K562 (cell line): ENCODE results near the gene CPEB1. TPM values are rescaled to one million over a fixed set of nuclear protein-coding genes. Genes with fewer than 3 reads are reported as not detected.

Experiments used
- ARNT ChIP-seq, 2 experiments: fragments of 450-650 bp; IDR thresholded peaks; 2 replicates each; pipeline ENCODE4 v1.6.1; 2016; ENCODE audit warnings: mild to moderate bottlenecking in 1 of 2
- BACH1 ChIP-seq: fragments of 200-800 bp; sonication (Bioruptor generic); IDR thresholded peaks from 2 replicates; pipeline ENCODE4 v1.6.1; 2016; ENCODE audit warnings: missing genetic modification characterization, missing compliant biosample characterization
- BHLHE40 ChIP-seq: IDR thresholded peaks from 2 replicates; pipeline ENCODE4 v1.6.1; 2011; ENCODE audit warnings: low read length, improper control_type of control experiment
- CBFA2T2 ChIP-seq: fragments of 450-650 bp; conservative IDR thresholded peaks from 2 replicates; pipeline ENCODE4 v1.6.1; 2017; ENCODE audit warnings: mild to moderate bottlenecking
- CBFA2T3 ChIP-seq: fragments of 450-650 bp; IDR thresholded peaks from 2 replicates; pipeline ENCODE4 v1.6.1; 2017
- GATA2 ChIP-seq: sonication (generic); formaldehyde crosslinking; IDR thresholded peaks from 2 replicates; pipeline ENCODE4 v1.4.0; 2020; ENCODE audit warnings: mild to moderate bottlenecking, missing genetic modification reagents
- JUN ChIP-seq, 2 experiments: sonication (generic) in 1 of 2; formaldehyde crosslinking in 1 of 2; IDR thresholded peaks; 2 replicates each; pipeline versions ENCODE4 v1.6.1 to v1.8.0; 2012 to 2022; ENCODE audit warnings: borderline replicate concordance in 2 of 2, mild to moderate bottlenecking in 2 of 2, improper control_type of control experiment in 1 of 2, low read depth in 1 of 2, low read length in 1 of 2, missing genetic modification reagents in 1 of 2
- JUND ChIP-seq, 2 experiments: IDR thresholded peaks; 2 replicates in 1 of 2; 3 replicates in 1 of 2; pipeline ENCODE4 v1.6.1; 2011; ENCODE audit warnings: borderline replicate concordance in 2 of 2, low read depth in 2 of 2, low read length in 2 of 2, improper control_type of control experiment in 1 of 2, missing biosample characterization in 1 of 2, missing genetic modification characterization in 1 of 2, missing genetic modification reagents in 1 of 2
- KLF13 ChIP-seq: fragments of 450-650 bp; IDR thresholded peaks from 2 replicates; pipeline ENCODE4 v1.6.1; 2016; ENCODE audit warnings: missing genetic modification characterization, low read depth, mild to moderate bottlenecking, missing compliant biosample characterization, moderate library complexity, borderline replicate concordance
- MAZ ChIP-seq, 2 experiments: fragments of 450-650 bp in 1 of 2; sonication (generic) in 1 of 2; formaldehyde crosslinking; IDR thresholded peaks in 1 of 2; conservative IDR thresholded peaks in 1 of 2; 2 replicates each; pipeline versions ENCODE4 v1.4.0 to v1.5.0; 2020; ENCODE audit warnings: mild to moderate bottlenecking in 1 of 2, missing genetic modification reagents in 1 of 2
- NFYB ChIP-seq: IDR thresholded peaks from 2 replicates; pipeline ENCODE4 v1.6.1; 2011; ENCODE audit warnings: mild to moderate bottlenecking, moderate library complexity; ENCODE audit not compliant: insufficient read length; ENCODE audit errors: extremely low read depth
- PHF8 ChIP-seq: fragments of 200-600 bp; sonication (generic); IDR thresholded peaks from 2 replicates; pipeline ENCODE4 v1.6.1; 2012; ENCODE audit warnings: mixed run types, mild to moderate bottlenecking, inconsistent platforms, low read length, moderate library complexity, borderline replicate concordance
- ZNF134 ChIP-seq: fragments of 250-450 bp; sonication (Bioruptor Pico); conservative IDR thresholded peaks from 2 replicates; pipeline ENCODE4 v1.4.0; 2020
- ZNF354B ChIP-seq: fragments of 250-450 bp; sonication (Bioruptor Pico); IDR thresholded peaks from 2 replicates; pipeline ENCODE4 v1.4.0; 2020
- ZNF551 ChIP-seq: fragments of 250-450 bp; sonication (Bioruptor Pico); IDR thresholded peaks from 2 replicates; pipeline ENCODE4 v1.5.0; 2021; ENCODE audit warnings: mild to moderate bottlenecking, moderate library complexity
- polyA plus RNA-seq, 8 experiments: library from polyadenylated mRNA; depleted of rRNA in 4 of 8; stranded (reverse) in 5 of 8; unstranded in 3 of 8; fragments of >200 nt; fragmentation: Nextera tagmentation in 2 of 8; fragmentation: Illumina TruSeq in 1 of 8; extraction: Ambion mirVana in 2 of 8; extraction: Trizol in 1 of 8; gene quantifications; 2 replicates each; pipeline versions ENCODE4 v1.2.1 to v1.2.3, GENCODE V29; 2011 to 2014; ENCODE audit warnings: inconsistent platforms in 1 of 8, missing spikeins in 1 of 8
- total RNA-seq, 7 experiments: library from RNA; depleted of rRNA in 6 of 7; stranded (reverse); fragments of >200 nt in 6 of 7; fragmentation: Illumina TruSeq in 2 of 7; extraction: Trizol in 2 of 7; gene quantifications; 2 replicates each; pipeline versions ENCODE4 v1.2.1 to v1.2.3, GENCODE V29; 2011 to 2021; ENCODE audit warnings: low replicate concordance in 1 of 7
- TF ChIP-seq, protein P1 (sequence below): fragments of 250-450 bp; sonication (Bioruptor Pico); IDR thresholded peaks from 2 replicates; pipeline ENCODE4 v1.8.0; 2021; ENCODE audit warnings: mild to moderate bottlenecking, moderate library complexity
- TF ChIP-seq, protein P2 (sequence below): fragments of 450-650 bp; IDR thresholded peaks from 2 replicates; pipeline ENCODE4 v1.6.1; 2016; ENCODE audit warnings: missing biosample characterization, missing genetic modification characterization
- TF ChIP-seq, protein P3 (sequence below), 3 experiments: IDR thresholded peaks in 2 of 3; conservative IDR thresholded peaks in 1 of 3; 2 replicates each; pipeline ENCODE4 v1.5.1; 2011 to 2012; ENCODE audit warnings: low read length in 3 of 3, mild to moderate bottlenecking in 3 of 3, control low read depth in 2 of 3, improper control_type of control experiment in 1 of 3, inconsistent platforms in 1 of 3, low read depth in 1 of 3, mixed read lengths in 1 of 3, moderate library complexity in 1 of 3; ENCODE audit not compliant: insufficient read depth in 2 of 3
- TF ChIP-seq, protein P4 (sequence below): fragments of 450-650 bp; formaldehyde crosslinking; IDR thresholded peaks from 2 replicates; pipeline ENCODE4 v1.4.0; 2020; ENCODE audit warnings: mild to moderate bottlenecking, moderate library complexity
- TF ChIP-seq, protein P5 (sequence below): fragments of 450-650 bp; formaldehyde crosslinking; conservative IDR thresholded peaks from 2 replicates; pipeline ENCODE4 v1.4.0; 2022; ENCODE audit warnings: mild to moderate bottlenecking, missing genetic modification characterization

CPEB1 gene
- total and polyA plus RNA-seq, 9 of the 15 experiments (the other 6 are each of a cell fraction or from before 2014, with no cell fraction given): 2.2 to 13.4 (median 9.7) TPM

DNA sequence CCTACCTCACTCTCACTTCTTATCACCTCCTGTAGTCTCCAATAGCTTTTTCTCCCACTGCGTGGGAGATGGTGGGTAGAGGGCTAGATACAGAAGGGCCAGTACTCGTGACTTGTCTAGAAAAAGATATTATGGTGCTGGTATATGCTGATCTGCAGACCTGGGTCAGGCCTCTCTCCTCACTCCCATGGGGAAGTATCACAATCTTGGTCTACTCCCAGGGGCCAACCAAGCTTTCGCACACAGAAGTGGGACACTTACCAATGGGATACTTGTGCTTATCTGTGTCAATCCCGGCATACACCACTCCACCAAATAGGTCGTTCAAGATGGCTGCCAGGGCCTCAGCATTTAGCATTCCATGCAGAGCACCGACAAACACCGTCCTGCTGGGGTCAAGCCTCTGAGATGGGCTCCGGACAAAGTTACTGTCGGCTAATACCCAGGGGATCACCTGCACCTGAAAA lies 97.9 kb downstream of the CPEB1 start (continued):
- TF ChIP-seq, protein P1, sequence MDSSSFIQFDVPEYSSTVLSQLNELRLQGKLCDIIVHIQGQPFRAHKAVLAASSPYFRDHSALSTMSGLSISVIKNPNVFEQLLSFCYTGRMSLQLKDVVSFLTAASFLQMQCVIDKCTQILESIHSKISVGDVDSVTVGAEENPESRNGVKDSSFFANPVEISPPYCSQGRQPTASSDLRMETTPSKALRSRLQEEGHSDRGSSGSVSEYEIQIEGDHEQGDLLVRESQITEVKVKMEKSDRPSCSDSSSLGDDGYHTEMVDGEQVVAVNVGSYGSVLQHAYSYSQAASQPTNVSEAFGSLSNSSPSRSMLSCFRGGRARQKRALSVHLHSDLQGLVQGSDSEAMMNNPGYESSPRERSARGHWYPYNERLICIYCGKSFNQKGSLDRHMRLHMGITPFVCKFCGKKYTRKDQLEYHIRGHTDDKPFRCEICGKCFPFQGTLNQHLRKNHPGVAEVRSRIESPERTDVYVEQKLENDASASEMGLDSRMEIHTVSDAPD: no peak
- TF ChIP-seq PHF8: no peak
- TF ChIP-seq, protein P2, sequence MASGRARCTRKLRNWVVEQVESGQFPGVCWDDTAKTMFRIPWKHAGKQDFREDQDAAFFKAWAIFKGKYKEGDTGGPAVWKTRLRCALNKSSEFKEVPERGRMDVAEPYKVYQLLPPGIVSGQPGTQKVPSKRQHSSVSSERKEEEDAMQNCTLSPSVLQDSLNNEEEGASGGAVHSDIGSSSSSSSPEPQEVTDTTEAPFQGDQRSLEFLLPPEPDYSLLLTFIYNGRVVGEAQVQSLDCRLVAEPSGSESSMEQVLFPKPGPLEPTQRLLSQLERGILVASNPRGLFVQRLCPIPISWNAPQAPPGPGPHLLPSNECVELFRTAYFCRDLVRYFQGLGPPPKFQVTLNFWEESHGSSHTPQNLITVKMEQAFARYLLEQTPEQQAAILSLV: 0 out of 2 replicates have a peak, but pooled peaks have one; percentile 37
- 0 out of 2 replicates have a peak, but pooled peaks have one; percentile 2 for TF ChIP-seq JUND (IDR thresholded peaks at IDR 0.05; ENCODE audit: borderline replicate concordance, low read depth, low read length)
- no peak for TF ChIP-seq JUND (tag; IDR thresholded peaks at IDR 0.05; ENCODE audit: borderline replicate concordance, low read depth, low read length)
- peak; percentile 16 for TF ChIP-seq NFYB
- TF ChIP-seq BACH1 (tag): no peak
- peak; percentile 37; the same call in 1 of the 2 replicates for TF ChIP-seq CBFA2T2
- no peak for TF ChIP-seq KLF13 (tag)
- no peak for TF ChIP-seq ARNT (IDR thresholded peaks at IDR 0.05)
- TF ChIP-seq, protein P3, sequence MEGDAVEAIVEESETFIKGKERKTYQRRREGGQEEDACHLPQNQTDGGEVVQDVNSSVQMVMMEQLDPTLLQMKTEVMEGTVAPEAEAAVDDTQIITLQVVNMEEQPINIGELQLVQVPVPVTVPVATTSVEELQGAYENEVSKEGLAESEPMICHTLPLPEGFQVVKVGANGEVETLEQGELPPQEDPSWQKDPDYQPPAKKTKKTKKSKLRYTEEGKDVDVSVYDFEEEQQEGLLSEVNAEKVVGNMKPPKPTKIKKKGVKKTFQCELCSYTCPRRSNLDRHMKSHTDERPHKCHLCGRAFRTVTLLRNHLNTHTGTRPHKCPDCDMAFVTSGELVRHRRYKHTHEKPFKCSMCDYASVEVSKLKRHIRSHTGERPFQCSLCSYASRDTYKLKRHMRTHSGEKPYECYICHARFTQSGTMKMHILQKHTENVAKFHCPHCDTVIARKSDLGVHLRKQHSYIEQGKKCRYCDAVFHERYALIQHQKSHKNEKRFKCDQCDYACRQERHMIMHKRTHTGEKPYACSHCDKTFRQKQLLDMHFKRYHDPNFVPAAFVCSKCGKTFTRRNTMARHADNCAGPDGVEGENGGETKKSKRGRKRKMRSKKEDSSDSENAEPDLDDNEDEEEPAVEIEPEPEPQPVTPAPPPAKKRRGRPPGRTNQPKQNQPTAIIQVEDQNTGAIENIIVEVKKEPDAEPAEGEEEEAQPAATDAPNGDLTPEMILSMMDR (IDR thresholded peaks at IDR 0.05 in 2 of 3, conservative IDR thresholded peaks at IDR 0.05 in 1 of 3; ENCODE audit: insufficient read depth in 2 of 3, low read depth in 1 of 3, low read length in 3 of 3): no peak
- no peak for TF ChIP-seq ZNF354B (CRISPR knock-in tag)
- peak; percentile 47; the same call in 1 of the 2 replicates for TF ChIP-seq BHLHE40
- peak in 1 of 2 experiments; percentile 51; a peak in 2 of 4 replicates for TF ChIP-seq MAZ (CRISPR knock-in tag; conservative IDR thresholded peaks at IDR 0.05 in 1 of 2, IDR thresholded peaks at IDR 0.05 in 1 of 2)
- TF ChIP-seq, protein P4, sequence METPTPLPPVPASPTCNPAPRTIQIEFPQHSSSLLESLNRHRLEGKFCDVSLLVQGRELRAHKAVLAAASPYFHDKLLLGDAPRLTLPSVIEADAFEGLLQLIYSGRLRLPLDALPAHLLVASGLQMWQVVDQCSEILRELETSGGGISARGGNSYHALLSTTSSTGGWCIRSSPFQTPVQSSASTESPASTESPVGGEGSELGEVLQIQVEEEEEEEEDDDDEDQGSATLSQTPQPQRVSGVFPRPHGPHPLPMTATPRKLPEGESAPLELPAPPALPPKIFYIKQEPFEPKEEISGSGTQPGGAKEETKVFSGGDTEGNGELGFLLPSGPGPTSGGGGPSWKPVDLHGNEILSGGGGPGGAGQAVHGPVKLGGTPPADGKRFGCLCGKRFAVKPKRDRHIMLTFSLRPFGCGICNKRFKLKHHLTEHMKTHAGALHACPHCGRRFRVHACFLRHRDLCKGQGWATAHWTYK: peak; percentile 78; the same call in 1 of the 2 replicates
- no peak for TF ChIP-seq JUN (IDR thresholded peaks at IDR 0.05; ENCODE audit: borderline replicate concordance, low read depth, low read length)
- TF ChIP-seq JUN (CRISPR knock-in tag; IDR thresholded peaks at IDR 0.05; ENCODE audit: borderline replicate concordance): no peak
- 0 out of 2 replicates have a peak, but pooled peaks have one; percentile 9 for TF ChIP-seq ZNF134 (CRISPR knock-in tag)
- TF ChIP-seq, protein P5, sequence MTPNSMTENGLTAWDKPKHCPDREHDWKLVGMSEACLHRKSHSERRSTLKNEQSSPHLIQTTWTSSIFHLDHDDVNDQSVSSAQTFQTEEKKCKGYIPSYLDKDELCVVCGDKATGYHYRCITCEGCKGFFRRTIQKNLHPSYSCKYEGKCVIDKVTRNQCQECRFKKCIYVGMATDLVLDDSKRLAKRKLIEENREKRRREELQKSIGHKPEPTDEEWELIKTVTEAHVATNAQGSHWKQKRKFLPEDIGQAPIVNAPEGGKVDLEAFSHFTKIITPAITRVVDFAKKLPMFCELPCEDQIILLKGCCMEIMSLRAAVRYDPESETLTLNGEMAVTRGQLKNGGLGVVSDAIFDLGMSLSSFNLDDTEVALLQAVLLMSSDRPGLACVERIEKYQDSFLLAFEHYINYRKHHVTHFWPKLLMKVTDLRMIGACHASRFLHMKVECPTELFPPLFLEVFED (CRISPR knock-in tag): no peak
- TF ChIP-seq ZNF551: no peak
- TF ChIP-seq CBFA2T3: peak; percentile 71
- 0 out of 2 replicates have a peak, but pooled peaks have one; percentile 11 for TF ChIP-seq GATA2 (CRISPR knock-in tag)
